Brain microvascular endothelial cell (primary cell): Measurements from ENCODE around the gene C10orf67.

Source experiments
- DNase-seq: peaks from one replicate; pipeline ENCODE4 v3.0.0-alpha.2; 2020
- H3K27ac ChIP-seq: fragments of 250-450 bp; sonication (Bioruptor Pico); 2 replicates; pipeline ENCODE4 v1.5.1; 2020; ENCODE audit warnings: mild to moderate bottlenecking, moderate library complexity
- H3K27me3 ChIP-seq: fragments of 250-450 bp; sonication (Bioruptor Pico); replicated peaks from 2 replicates; pipeline ENCODE4 v1.5.1; 2020; ENCODE audit warnings: mild to moderate bottlenecking
- H3K36me3 ChIP-seq: fragments of 250-450 bp; sonication (Bioruptor Pico); replicated peaks from 2 replicates; pipeline ENCODE4 v1.5.1; 2020; ENCODE audit warnings: mild to moderate bottlenecking
- H3K4me3 ChIP-seq: 2 replicates; pipeline ENCODE4 v1.5.1; 2011; ENCODE audit warnings: low read depth, mild to moderate bottlenecking, control low read depth, low read length, moderate library complexity
- CTCF ChIP-seq: IDR thresholded peaks from 2 replicates; pipeline ENCODE4 v1.5.1; 2011; ENCODE audit warnings: low read depth, mild to moderate bottlenecking, moderate library complexity, low read length, control low read depth, inconsistent platforms; ENCODE audit errors: missing control alignments
- in situ Hi-C: cut with HindIII; loops from 2 replicates; pipeline ENCODE4 v1.10.0; 2017; ENCODE audit warnings: low sequenced_read_pairs, low pct_ligation_motif_present

C10orf67 gene

GRCh38 chr10:23158370-23158769, 186.2 kb downstream of the C10orf67 start:
- Histone ChIP-seq H3K27ac (no peak overlapping the region), H3K36me3 (no peaks in the 10 kb centered on the region), H3K27me3 (no peaks in the 10 kb centered on the region), H3K4me3 (no peak overlapping the region)
- TF ChIP-seq CTCF = peak; percentile 91
- DNase-seq = peak; percentile 47
- in situ Hi-C loops = no loop called here

- peak; percentile 20 for TF ChIP-seq CTCF
Observed at GRCh38 chr10:23157691-23158369, 186.8 kb downstream of the C10orf67 start.

GRCh38 chr10:23157239-23157681, 187.3 kb downstream of the C10orf67 start:
- H3K27me3 ChIP-seq = no peaks in the 10 kb centered on the region
- no peak overlapping the region for H3K27ac ChIP-seq
- in situ Hi-C loops = no loop called here
- H3K4me3 ChIP-seq = no peak overlapping the region
- DNase-seq = no peak
- no peak for TF ChIP-seq CTCF
- no peaks in the 10 kb centered on the region for H3K36me3 ChIP-seq

More at GRCh38 chr10:23157691-23158369, 186.8 kb downstream of the C10orf67 start:
- in situ Hi-C loops = no loop called here
- Histone ChIP-seq H3K27ac (no peak overlapping the region), H3K4me3 (no peak overlapping the region), H3K27me3 (no peaks in the 10 kb centered on the region), H3K36me3 (no peaks in the 10 kb centered on the region)
- peak; percentile 25 for DNase-seq

GRCh38 chr10:23156447-23157150, 188.0 kb downstream of the C10orf67 start:
- in situ Hi-C loops = no loop called here
- H3K36me3 ChIP-seq = no peaks in the 10 kb centered on the region
- no peak overlapping the region for H3K4me3 ChIP-seq
- H3K27ac ChIP-seq = no peak overlapping the region
- DNase-seq = no peak
- TF ChIP-seq CTCF = no peak
- no peaks in the 10 kb centered on the region for H3K27me3 ChIP-seq

- Histone ChIP-seq H3K4me3 (no peak overlapping the region), H3K27ac (no peak overlapping the region), H3K27me3 (no peaks in the 10 kb centered on the region), H3K36me3 (no peaks in the 10 kb centered on the region)
- in situ Hi-C loops = no loop called here
- no peak for DNase-seq
- no peak for TF ChIP-seq CTCF
Observed at GRCh38 chr10:23155169-23155568, 189.4 kb downstream of the C10orf67 start.
